OCI-LY7 (cell line): ENCODE results near the gene TRNT1. TPM values are rescaled to one million over a fixed set of nuclear protein-coding genes. Genes with fewer than 3 reads are reported as not detected.

Experiments used
- BruUV-seq: library from RNA; stranded (reverse); fragments of 400-500 nt; replicated peaks from 2 replicates; lab custom pipeline; 2021; lab: Mats Ljungman, UMichigan
- CTCF ChIA-PET: fragments of 300-600 bp; sonication (Branson Sonifier 250); formaldehyde crosslinking; loops from one replicate; lab custom pipeline; 2022; ENCODE audit warnings: antibody characterized with exemption; ENCODE audit not compliant: unreplicated experiment; lab: Charles Lee
- POLR2A ChIA-PET: fragments of 300-600 bp; sonication (Branson Sonifier 250); formaldehyde crosslinking; loops from one replicate; lab custom pipeline; 2022; ENCODE audit warnings: antibody characterized with exemption; lab: Charles Lee
- DNase-seq: peaks from one replicate; pipeline ENCODE4 v3.0.0-alpha.2; 2015; ENCODE audit warnings: low spot score
- H2AFZ ChIP-seq: fragments of 200-600 bp; sonication (generic), shearing (Covaris generic); 2 replicates; pipeline ENCODE4 v1.6.1; 2014; ENCODE audit warnings: mild to moderate bottlenecking, antibody characterized with exemption, low read length, moderate library complexity
- H3K27ac ChIP-seq: fragments of 200-600 bp; sonication (generic); 2 replicates; pipeline ENCODE4 v1.5.1; 2014; ENCODE audit warnings: mixed run types, low read depth, mild to moderate bottlenecking, moderate library complexity, low read length, inconsistent platforms; ENCODE audit not compliant: poor library complexity, severe bottlenecking
- H3K36me3 ChIP-seq: fragments of 200-600 bp; sonication (generic); 2 replicates; pipeline ENCODE4 v1.6.1; 2014; ENCODE audit warnings: mild to moderate bottlenecking, antibody characterized with exemption, low read length, moderate library complexity, mixed read lengths; ENCODE audit not compliant: insufficient read depth
- H3K4me1 ChIP-seq: fragments of 200-600 bp; sonication (generic); 2 replicates; pipeline ENCODE4 v1.5.1; 2014; ENCODE audit warnings: mild to moderate bottlenecking, low read length; ENCODE audit not compliant: insufficient read depth, poor library complexity, severe bottlenecking
- H3K4me2 ChIP-seq: fragments of 200-600 bp; sonication (generic); 2 replicates; pipeline ENCODE4 v1.6.1; 2014; ENCODE audit warnings: mild to moderate bottlenecking, low read length
- H3K4me3 ChIP-seq: fragments of 200-600 bp; sonication (generic); 2 replicates; pipeline ENCODE4 v1.5.1; 2014; ENCODE audit warnings: mild to moderate bottlenecking, low read depth, low read length; ENCODE audit not compliant: poor library complexity, severe bottlenecking
- H3K79me2 ChIP-seq: fragments of 200-600 bp; sonication (generic); 2 replicates; pipeline ENCODE4 v1.6.1; 2016; ENCODE audit warnings: low read depth, mild to moderate bottlenecking, low read length, moderate library complexity, mixed read lengths; ENCODE audit not compliant: insufficient read depth
- H3K9me2 ChIP-seq: fragments of 200-600 bp; sonication (generic); 2 replicates; pipeline ENCODE4 v1.6.1; 2016; ENCODE audit warnings: mild to moderate bottlenecking, low read length, mixed read lengths; ENCODE audit not compliant: insufficient read depth
- H3K9me3 ChIP-seq: fragments of 200-600 bp; sonication (generic); 2 replicates; pipeline ENCODE4 v1.6.1; 2014; ENCODE audit warnings: mild to moderate bottlenecking, mixed run types, low read length, mixed read lengths
- H4K20me1 ChIP-seq: fragments of 200-600 bp; sonication (generic); 2 replicates; pipeline ENCODE4 v1.6.1; 2014; ENCODE audit warnings: mild to moderate bottlenecking, antibody characterized with exemption, low read length, moderate library complexity, mixed read lengths; ENCODE audit not compliant: insufficient read depth
- CTCF ChIP-seq: fragments of 200-600 bp; sonication (generic); conservative IDR thresholded peaks from 2 replicates; pipeline ENCODE4 v1.5.1; 2014; ENCODE audit warnings: mild to moderate bottlenecking, antibody characterized with exemption, low read length, moderate library complexity, mixed read lengths
- EZH2phosphoT487 ChIP-seq: fragments of 200-600 bp; sonication (generic); IDR thresholded peaks from 2 replicates; pipeline ENCODE4 v1.6.1; 2018; ENCODE audit warnings: low read depth, borderline replicate concordance, mild to moderate bottlenecking, mixed run types, antibody characterized with exemption, low read length, moderate library complexity, mixed read lengths
- intact Hi-C: fragments of 100-400 bp; cut with micrococcal nuclease; formaldehyde crosslinking; loops from one replicate; pipeline ENCODE4 v1.10.0; 2022; ENCODE audit not compliant: unreplicated experiment
- total RNA-seq, 2 experiments: library from RNA; depleted of rRNA in 1 of 2; stranded (reverse); fragments of >200 nt in 1 of 2; shearing (Covaris generic) in 1 of 2; gene quantifications; 2 replicates each; pipeline ENCODE4 v1.2.3, GENCODE V29; 2014 to 2022

Gene TRNT1
- total RNA-seq, 2 experiments from 2014 or later, result 46.5 to 58.6 TPM

GRCh38 chr3:3137526-3137925 is 10.8 kb downstream of the TRNT1 start:
- Histone ChIP-seq H2AFZ (no peak overlapping the region), H4K20me1 (peaks cover 26% of the 10 kb centered on the region), H3K79me2 (peaks cover 55% of the 10 kb centered on the region), H3K27ac (no peak overlapping the region), H3K4me3 (no peak overlapping the region), H3K9me2 (no peaks in the 10 kb centered on the region), H3K4me2 (no peak overlapping the region), H3K36me3 (peaks cover 99% of the 10 kb centered on the region), H3K9me3 (no peaks in the 10 kb centered on the region), H3K4me1 (no peaks in the 10 kb centered on the region)
- intact Hi-C loops, result no loop called here
- ChIA-PET CTCF (no interaction called here), POLR2A (interaction anchor here (1.2 kb wide), 1 partner anchor 17 kb away, joined by 3 read pairs; no protein-coding TSS in a partner anchor)
- BruUV-seq, result no TSS peak
- no peak for DNase-seq
- TF ChIP-seq CTCF (no peak), EZH2phosphoT487 (no peak)

GRCh38 chr3:3141939-3142338 is 15.2 kb downstream of the TRNT1 start:
- no peak overlapping the region for H3K27ac ChIP-seq
- no peak overlapping the region for H2AFZ ChIP-seq
- no TSS peak for BruUV-seq
- H3K36me3 ChIP-seq, result peaks cover 100% of the 10 kb centered on the region
- DNase-seq, result no peak
- H3K9me3 ChIP-seq, result no peaks in the 10 kb centered on the region
- ChIA-PET POLR2A (interaction anchor here (0.8 to 1.5 kb wide), 2 partner anchors 11 to 22 kb away, joined by 3 read pairs; no protein-coding TSS in a partner anchor), CTCF (no interaction called here)
- TF ChIP-seq CTCF (no peak), EZH2phosphoT487 (no peak)
- peaks cover 15% of the 10 kb centered on the region for H3K79me2 ChIP-seq
- peaks cover 26% of the 10 kb centered on the region for H4K20me1 ChIP-seq
- no peaks in the 10 kb centered on the region for H3K9me2 ChIP-seq
- H3K4me3 ChIP-seq, result no peak overlapping the region
- intact Hi-C loops, result no loop called here
- H3K4me2 ChIP-seq, result no peak overlapping the region
- no peaks in the 10 kb centered on the region for H3K4me1 ChIP-seq

GRCh38 chr3:3145831-3146230 is 19.1 kb downstream of the TRNT1 start:
- ChIA-PET POLR2A (interaction anchor here (0.8 to 1.8 kb wide), 2 partner anchors 12 to 33 kb away, joined by 5 to 6 read pairs; no protein-coding TSS in a partner anchor), CTCF (no interaction called here)
- TF ChIP-seq CTCF (no peak), EZH2phosphoT487 (no peak)
- H3K4me3 ChIP-seq, result no peak overlapping the region
- BruUV-seq, result no TSS peak
- H3K9me3 ChIP-seq, result no peaks in the 10 kb centered on the region
- H3K4me2 ChIP-seq, result no peak overlapping the region
- H2AFZ ChIP-seq, result no peak overlapping the region
- no peaks in the 10 kb centered on the region for H3K9me2 ChIP-seq
- H3K36me3 ChIP-seq, result peaks cover 99% of the 10 kb centered on the region
- H3K4me1 ChIP-seq, result no peaks in the 10 kb centered on the region
- H3K27ac ChIP-seq, result no peak overlapping the region
- intact Hi-C loops, result no loop called here
- H4K20me1 ChIP-seq, result peaks cover 17% of the 10 kb centered on the region; the same call in 1 of the 2 replicates
- no peak for DNase-seq
- H3K79me2 ChIP-seq, result no peaks in the 10 kb centered on the region; the same call in 1 of the 2 replicates
